HEK293 (cell line): ENCODE data around the gene RORB.

Experiments used
- CTCF ChIP-seq: fragments of 450-650 bp; formaldehyde crosslinking; IDR thresholded peaks from 2 replicates; pipeline ENCODE4 v1.5.1; 2016; ENCODE audit warnings: missing biosample characterization, missing genetic modification characterization
- GLI4 ChIP-seq: fragments of 450-650 bp; formaldehyde crosslinking; IDR thresholded peaks from 2 replicates; pipeline ENCODE4 v1.5.1; 2016; ENCODE audit warnings: missing biosample characterization, missing genetic modification characterization
- SCRT1 ChIP-seq: fragments of 450-650 bp; formaldehyde crosslinking; IDR thresholded peaks from 2 replicates; pipeline ENCODE4 v1.5.1; 2016; ENCODE audit warnings: missing biosample characterization, missing genetic modification characterization, borderline replicate concordance
- SETDB1 ChIP-seq: IDR thresholded peaks from one replicate; pipeline ENCODE4 v1.6.1; 2017; ENCODE audit warnings: mild to moderate bottlenecking, low read length, moderate library complexity, mixed read lengths; ENCODE audit not compliant: insufficient read length
- ZNF121 ChIP-seq: fragments of 450-650 bp; formaldehyde crosslinking; IDR thresholded peaks from 2 replicates; pipeline ENCODE4 v1.5.1; 2016; ENCODE audit warnings: missing biosample characterization, missing genetic modification characterization
- ZNF23 ChIP-seq: fragments of 450-650 bp; formaldehyde crosslinking; IDR thresholded peaks from 2 replicates; pipeline ENCODE4 v1.5.1; 2016; ENCODE audit warnings: missing biosample characterization, missing genetic modification characterization, borderline replicate concordance
- ZNF274 ChIP-seq, 2 experiments: fragments of 200-500 bp in 1 of 2; fragments of 450-650 bp in 1 of 2; sonication (Bioruptor generic) in 1 of 2; formaldehyde crosslinking in 1 of 2; IDR thresholded peaks; 2 replicates each; pipeline versions ENCODE4 v1.5.1 to v1.6.1; 2014 to 2016; ENCODE audit warnings: borderline replicate concordance in 1 of 2, inconsistent platforms in 1 of 2, low read length in 1 of 2, missing biosample characterization in 1 of 2, missing genetic modification characterization in 1 of 2
- ZNF335 ChIP-seq: fragments of 450-650 bp; formaldehyde crosslinking; conservative IDR thresholded peaks from 2 replicates; pipeline ENCODE4 v1.5.1; 2016; ENCODE audit warnings: missing biosample characterization, missing genetic modification characterization

DNA sequence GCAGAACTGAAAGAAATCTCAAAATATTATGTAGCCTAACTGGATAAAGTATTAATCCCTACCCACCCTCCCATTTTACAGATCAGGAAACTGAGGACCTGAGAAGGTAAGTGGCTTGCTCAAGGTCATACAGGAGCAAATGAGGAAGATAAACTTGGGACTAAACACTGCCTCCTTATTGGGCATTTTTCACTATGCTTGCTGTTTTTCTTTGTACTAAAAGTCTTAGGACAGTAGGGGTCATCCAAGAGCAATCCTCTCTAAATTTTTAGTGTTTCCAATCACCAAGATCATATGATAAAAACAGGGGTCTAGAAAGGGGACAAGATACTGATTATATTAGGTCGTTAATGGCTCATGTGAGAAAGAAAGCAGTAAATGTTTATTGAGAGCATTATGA lies 80.8 kb downstream of the RORB start:
- TF ChIP-seq SCRT1, result no peak
- TF ChIP-seq CTCF (tag by site-specific recombination), result no peak
- TF ChIP-seq ZNF23 (tag by site-specific recombination), result no peak
- no peak for TF ChIP-seq ZNF121
- TF ChIP-seq ZNF335 (tag by site-specific recombination), result no peak
- TF ChIP-seq GLI4 (tag by site-specific recombination), result no peak
- TF ChIP-seq ZNF274 (IDR thresholded peaks at IDR 0.05; ENCODE audit: low read length), result no peak
- TF ChIP-seq ZNF274 (tag by site-specific recombination; IDR thresholded peaks at IDR 0.05; ENCODE audit: borderline replicate concordance), result no peak
- no peak for TF ChIP-seq SETDB1
